Measurements from ENCODE around the gene SNX6.

Gene SNX6

DNA sequence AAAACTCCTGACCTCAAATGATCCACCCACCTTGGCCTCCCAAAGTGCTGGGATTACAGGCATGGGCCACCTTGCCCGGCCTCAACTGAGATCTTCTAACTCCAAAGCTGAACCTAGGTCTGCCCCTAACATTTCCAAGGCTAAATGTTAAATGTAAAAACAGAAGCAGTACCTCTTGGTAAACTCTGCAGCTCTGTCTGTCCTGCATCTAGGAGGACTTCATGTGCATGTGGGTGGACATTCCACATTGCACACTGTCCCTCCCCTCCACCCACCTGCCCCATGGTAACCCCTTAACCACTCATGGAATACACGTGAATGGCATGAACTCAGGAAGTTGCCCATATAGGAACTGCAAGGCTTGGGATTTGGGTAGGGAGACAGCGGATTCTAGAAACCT lies 33.1 kb downstream of the SNX6 start:
- no peak for DNase-seq (ENCODE audit: low read depth)
- no peak overlapping the region for H3K4me3 ChIP-seq (ENCODE audit: low read depth, low read length)
- TF ChIP-seq, protein P1, sequence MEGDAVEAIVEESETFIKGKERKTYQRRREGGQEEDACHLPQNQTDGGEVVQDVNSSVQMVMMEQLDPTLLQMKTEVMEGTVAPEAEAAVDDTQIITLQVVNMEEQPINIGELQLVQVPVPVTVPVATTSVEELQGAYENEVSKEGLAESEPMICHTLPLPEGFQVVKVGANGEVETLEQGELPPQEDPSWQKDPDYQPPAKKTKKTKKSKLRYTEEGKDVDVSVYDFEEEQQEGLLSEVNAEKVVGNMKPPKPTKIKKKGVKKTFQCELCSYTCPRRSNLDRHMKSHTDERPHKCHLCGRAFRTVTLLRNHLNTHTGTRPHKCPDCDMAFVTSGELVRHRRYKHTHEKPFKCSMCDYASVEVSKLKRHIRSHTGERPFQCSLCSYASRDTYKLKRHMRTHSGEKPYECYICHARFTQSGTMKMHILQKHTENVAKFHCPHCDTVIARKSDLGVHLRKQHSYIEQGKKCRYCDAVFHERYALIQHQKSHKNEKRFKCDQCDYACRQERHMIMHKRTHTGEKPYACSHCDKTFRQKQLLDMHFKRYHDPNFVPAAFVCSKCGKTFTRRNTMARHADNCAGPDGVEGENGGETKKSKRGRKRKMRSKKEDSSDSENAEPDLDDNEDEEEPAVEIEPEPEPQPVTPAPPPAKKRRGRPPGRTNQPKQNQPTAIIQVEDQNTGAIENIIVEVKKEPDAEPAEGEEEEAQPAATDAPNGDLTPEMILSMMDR (IDR thresholded peaks at IDR 0.05; ENCODE audit: insufficient read depth, low read depth, low read length, missing control alignments) = no peak

DNA sequence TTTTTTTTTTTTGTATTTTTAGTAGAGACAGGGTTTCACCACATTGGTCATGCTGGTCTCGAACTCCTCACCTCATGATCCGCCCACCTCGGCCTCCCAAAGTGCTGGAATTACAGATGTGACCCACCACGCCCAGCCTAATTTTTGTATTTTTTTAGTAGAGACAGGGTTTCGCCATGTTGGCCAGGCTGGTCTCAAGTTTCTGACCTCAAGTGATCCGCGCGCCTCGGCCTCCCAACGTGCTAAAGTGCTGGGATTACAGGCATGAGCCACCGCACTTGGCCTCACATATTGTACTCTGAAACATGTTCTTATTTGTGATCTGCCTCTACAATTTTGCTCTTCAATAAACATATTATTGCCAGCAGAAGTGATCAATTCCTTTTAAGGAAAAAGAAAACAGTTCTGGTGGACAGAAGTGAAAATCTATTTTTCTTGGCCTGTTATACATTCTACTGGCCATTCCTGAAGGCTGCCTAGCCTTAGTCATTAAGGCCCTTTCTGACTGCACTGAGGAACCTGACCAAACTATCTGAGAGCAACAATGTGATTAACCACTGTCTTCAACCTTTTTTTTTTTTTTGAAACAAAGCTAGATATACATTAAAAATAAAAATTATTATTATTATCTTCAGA lies 36.1 kb downstream of the SNX6 start:
- no peak for DNase-seq (ENCODE audit: low read depth)
- no peak overlapping the region for H3K4me3 ChIP-seq (ENCODE audit: low read depth, low read length)
- TF ChIP-seq, protein P1 (IDR thresholded peaks at IDR 0.05; ENCODE audit: insufficient read depth, low read depth, low read length, missing control alignments) = no peak

DNA sequence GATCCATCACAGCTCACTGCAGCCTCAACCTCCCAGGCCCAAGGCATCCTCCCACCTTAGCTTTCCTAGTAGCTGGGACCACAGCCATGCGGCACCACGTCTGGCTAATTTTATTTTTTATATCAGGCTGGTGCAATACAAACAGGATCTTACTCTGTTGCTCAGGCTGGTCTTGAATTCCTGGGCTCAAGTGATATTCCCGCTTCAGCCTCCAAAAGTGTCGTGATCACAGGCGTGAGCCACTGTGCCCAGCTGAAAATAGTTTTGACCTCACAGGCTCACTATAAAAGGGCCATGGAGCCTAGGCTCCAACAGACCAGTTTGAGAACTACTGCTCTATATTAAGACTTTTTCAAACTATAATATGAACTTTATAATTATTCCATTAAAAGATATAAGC lies 37.3 kb downstream of the SNX6 start:
- H3K4me3 ChIP-seq (ENCODE audit: low read depth, low read length) = no peak overlapping the region
- TF ChIP-seq, protein P1 (IDR thresholded peaks at IDR 0.05; ENCODE audit: insufficient read depth, low read depth, low read length, missing control alignments) = no peak
- DNase-seq (ENCODE audit: low read depth) = no peak

DNA sequence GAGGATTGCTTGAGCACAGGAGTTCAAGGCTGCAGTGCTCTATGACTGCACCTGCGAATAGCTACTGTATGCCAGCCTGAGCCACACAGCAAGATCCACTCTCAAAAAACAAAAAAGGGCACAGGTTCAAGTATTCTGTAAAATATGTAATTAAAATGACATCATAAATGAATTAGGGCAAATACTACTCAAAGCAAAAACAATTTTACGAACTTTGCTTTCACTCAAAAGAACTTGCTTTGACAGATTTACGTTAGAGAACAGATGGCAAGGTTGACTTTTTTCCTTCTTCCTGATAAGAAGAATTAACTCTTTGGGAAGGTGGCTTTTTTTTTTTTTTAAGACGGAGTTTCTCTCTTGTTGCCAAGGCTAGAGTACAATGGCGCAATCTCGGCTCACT lies 46.4 kb downstream of the SNX6 start:
- H3K4me3 ChIP-seq (ENCODE audit: low read depth, low read length) = no peak overlapping the region
- TF ChIP-seq, protein P1 (IDR thresholded peaks at IDR 0.05; ENCODE audit: insufficient read depth, low read depth, low read length, missing control alignments) = no peak
- no peak for DNase-seq (ENCODE audit: low read depth)

DNA sequence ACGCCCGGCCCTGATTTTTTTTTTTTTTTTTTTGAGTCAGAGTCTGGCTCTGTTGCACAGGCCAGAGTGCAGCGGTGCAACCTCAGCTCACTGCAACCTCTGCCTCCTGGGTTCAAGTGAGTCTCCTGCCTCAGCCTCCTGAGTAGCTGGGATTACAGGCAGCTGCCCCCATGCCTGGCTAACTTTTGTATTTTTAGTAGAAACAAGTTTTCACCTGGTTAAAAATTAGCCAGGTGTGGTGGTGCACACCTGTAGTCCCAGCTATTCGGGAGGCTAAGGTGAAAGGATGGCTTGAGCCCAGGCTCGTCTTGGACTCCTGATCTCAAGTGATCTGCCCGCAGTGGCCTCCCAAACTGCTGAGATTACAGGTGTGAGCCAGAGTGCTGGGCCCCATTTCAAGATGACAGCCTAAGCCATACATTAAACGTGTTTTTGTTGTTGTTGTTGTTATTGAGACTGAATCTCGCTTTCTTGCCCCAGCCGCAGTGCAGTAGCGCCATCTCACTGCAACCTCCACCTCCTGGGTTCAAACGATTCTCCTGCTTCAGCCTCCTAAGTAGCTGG lies 47.7 kb downstream of the SNX6 start:
- TF ChIP-seq, protein P1 (IDR thresholded peaks at IDR 0.05; ENCODE audit: insufficient read depth, low read depth, low read length, missing control alignments) = no peak
- H3K4me3 ChIP-seq (ENCODE audit: low read depth, low read length) = no peak overlapping the region
- DNase-seq (ENCODE audit: low read depth) = no peak

DNA sequence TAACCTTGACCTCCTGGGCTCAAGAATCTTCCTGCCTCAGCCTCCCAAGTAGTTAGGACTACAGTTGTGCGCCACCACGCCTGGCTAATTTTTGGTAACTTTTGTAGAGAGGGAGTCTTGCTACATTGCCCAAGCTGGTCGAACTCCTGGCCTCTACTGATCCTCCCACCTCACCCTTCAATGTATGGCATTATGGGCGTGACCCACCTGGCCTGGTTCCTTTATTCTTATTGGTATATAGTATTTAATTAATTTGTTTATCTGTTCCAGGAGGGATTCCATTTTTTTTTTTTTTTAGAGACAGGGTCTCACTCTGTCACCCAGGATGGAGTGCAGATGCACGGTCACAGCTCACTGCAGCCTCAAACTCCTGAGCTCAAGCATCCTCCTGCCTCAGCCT lies 49.6 kb downstream of the SNX6 start:
- no peak overlapping the region for H3K4me3 ChIP-seq (ENCODE audit: low read depth, low read length)
- TF ChIP-seq, protein P1 (IDR thresholded peaks at IDR 0.05; ENCODE audit: insufficient read depth, low read depth, low read length, missing control alignments) = no peak
- DNase-seq (ENCODE audit: low read depth) = no peak

DNA sequence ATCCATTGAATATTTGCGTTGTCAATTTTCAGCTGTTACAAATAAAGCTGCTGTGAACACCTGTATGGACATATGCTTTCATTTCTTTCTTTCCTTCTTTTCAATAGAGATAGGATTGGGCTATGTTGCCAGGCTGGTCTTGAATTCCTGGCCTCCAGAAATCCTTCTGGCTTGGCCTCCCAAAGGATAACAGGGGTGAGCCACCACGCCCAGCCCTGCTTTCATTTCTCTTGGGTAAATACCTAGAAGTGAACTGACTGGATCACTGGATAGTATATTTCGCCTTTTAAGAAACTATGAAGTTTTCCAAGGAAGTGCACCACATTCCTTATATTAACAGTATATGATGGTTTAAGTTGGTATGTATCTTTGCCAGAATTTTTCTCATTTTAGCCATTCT lies 58.2 kb downstream of the SNX6 start:
- DNase-seq (ENCODE audit: low read depth) = no peak
- TF ChIP-seq, protein P1 (IDR thresholded peaks at IDR 0.05; ENCODE audit: insufficient read depth, low read depth, low read length, missing control alignments) = no peak
- H3K4me3 ChIP-seq (ENCODE audit: low read depth, low read length) = no peak overlapping the region
